Sigmoid colon (tissue), 3 donors: ENCODE data around the gene MYO5B.

Source experiments
- CTCF ChIP-seq, 4 experiments: fragments of 450-650 bp in 3 of 4; fragments of 200-600 bp in 1 of 4; IDR thresholded peaks; one replicate each; pipeline ENCODE4 v1.5.1; 2016 to 2019; ENCODE audit warnings: antibody characterized with exemption in 4 of 4, mild to moderate bottlenecking in 3 of 4, moderate library complexity in 2 of 4
- POLR2A ChIP-seq, 2 donors: fragments of 450-650 bp; IDR thresholded peaks; one replicate each; pipeline ENCODE4 v1.6.1; 2016; ENCODE audit warnings: antibody characterized with exemption in 2 of 2, mild to moderate bottlenecking in 2 of 2, moderate library complexity in 2 of 2

GRCh38 chr18:49974079-49974478 lies 220.9 kb downstream of the MYO5B start:
- no peak for TF ChIP-seq CTCF (IDR thresholded peaks at IDR 0.05)
- TF ChIP-seq POLR2A (IDR thresholded peaks at IDR 0.05) = no peak
